Measurements from ENCODE around the gene CDKL2. TPM values are rescaled to one million over a fixed set of nuclear protein-coding genes. Genes with fewer than 3 reads are reported as not detected.

Gene CDKL2
- total and polyA plus RNA-seq, 2 of the 4 experiments (the other 2 are of a cell fraction): 0.09 to 0.18 TPM

GRCh38 chr4:75678965-75679364 is 48.6 kb upstream of the CDKL2 start:
- Histone ChIP-seq H3K18ac (ENCODE audit: low read depth, low read length) (no peak overlapping the region), H3K9ac (ENCODE audit: low read depth, low read length) (no peak overlapping the region), H3K4me3 (ENCODE audit: insufficient read depth, low read depth, low read length) (no peak overlapping the region), H4K8ac (ENCODE audit: low read depth in 2 of 2, low read length in 2 of 2) (no peak overlapping the region), H3K27ac (ENCODE audit: insufficient read depth, low read length) (no peak overlapping the region), H2BK20ac (ENCODE audit: low read depth, low read length) (no peak overlapping the region), H3K4me1 (ENCODE audit: control insufficient read depth, insufficient read depth, low read length) (peaks cover 1% of the 10 kb centered on the region; the same call in 1 of the 2 replicates), H3K14ac (replicated peaks; ENCODE audit: low read depth, low read length) (no peak overlapping the region), H3K56ac (ENCODE audit: extremely low read depth, insufficient read depth, low read length) (no peak overlapping the region), H3K23ac (ENCODE audit: low read depth, low read length) (no peak overlapping the region), H3K9me1 (ENCODE audit: insufficient read depth, low read length) (peaks cover 4% of the 10 kb centered on the region), H2AK5ac (ENCODE audit: low read depth, low read length) (no peak overlapping the region), H2AK9ac (replicated peaks; ENCODE audit: low read depth, low read length, poor library complexity) (no peak overlapping the region), H3K27me3 (ENCODE audit: control insufficient read depth, insufficient read depth, low read length) (no peaks in the 10 kb centered on the region), H3K4ac (ENCODE audit: low read depth, low read length) (no peak overlapping the region), H4K20me1 (ENCODE audit: insufficient read depth, low read length) (no peaks in the 10 kb centered on the region), H4K5ac (ENCODE audit: low read depth, low read length) (no peak overlapping the region), H2BK5ac (ENCODE audit: low read depth, low read length, poor library complexity, severe bottlenecking) (no peak overlapping the region), H3K4me2 (ENCODE audit: low read depth, low read length) (no peak overlapping the region), H2BK120ac (ENCODE audit: low read depth, low read length) (no peak overlapping the region), H4K91ac (ENCODE audit: insufficient read depth, low read depth, low read length) (no peak overlapping the region), H3K79me1 (ENCODE audit: low read depth in 1 of 2, low read length in 2 of 2) (peaks cover 5 to 6% of the 10 kb centered on the region in 2 experiments; a peak in 3 of 4 replicates), H3K36me3 (ENCODE audit: control insufficient read depth, insufficient read depth, low read length) (no peaks in the 10 kb centered on the region), H2BK15ac (ENCODE audit: low read depth, low read length) (no peak overlapping the region), H2AFZ (replicated peaks; ENCODE audit: low read length, poor library complexity) (no peak overlapping the region), H3K9me3 (ENCODE audit: control insufficient read depth, insufficient read depth, low read length) (no peaks in the 10 kb centered on the region)
- ChIA-PET CTCF (interaction anchor here (0.5 kb wide), 1 partner anchor 235 kb away, joined by 3 read pairs; no protein-coding TSS in a partner anchor), POLR2A (ENCODE audit: unreplicated experiment) (no interaction called here)
- intact Hi-C loops (cut with micrococcal nuclease) (no loop called here), dilution Hi-C loops (cut with HindIII; ENCODE audit: low sequenced_read_pairs, unreplicated experiment) (no loop called here), in situ Hi-C loops (cut with MboI; ENCODE audit: low sequenced_read_pairs) (loop anchor here (5.0 kb wide), 1 partner anchor 33 kb away; no protein-coding TSS in a partner anchor)
- ATAC-seq (ENCODE audit: low read depth) (no peak), DNase-seq (no peak)
- no TSS peak for BruUV-seq (replicated peaks)
- no peak for TF ChIP-seq CEBPB (IDR thresholded peaks at IDR 0.05; ENCODE audit: low read depth, low read length)
- no peak for TF ChIP-seq RAD21 (IDR thresholded peaks at IDR 0.05; ENCODE audit: low read length)
- TF ChIP-seq CHD1 (IDR thresholded peaks at IDR 0.05; ENCODE audit: low read depth, low read length): no peak
- TF ChIP-seq, protein P1, sequence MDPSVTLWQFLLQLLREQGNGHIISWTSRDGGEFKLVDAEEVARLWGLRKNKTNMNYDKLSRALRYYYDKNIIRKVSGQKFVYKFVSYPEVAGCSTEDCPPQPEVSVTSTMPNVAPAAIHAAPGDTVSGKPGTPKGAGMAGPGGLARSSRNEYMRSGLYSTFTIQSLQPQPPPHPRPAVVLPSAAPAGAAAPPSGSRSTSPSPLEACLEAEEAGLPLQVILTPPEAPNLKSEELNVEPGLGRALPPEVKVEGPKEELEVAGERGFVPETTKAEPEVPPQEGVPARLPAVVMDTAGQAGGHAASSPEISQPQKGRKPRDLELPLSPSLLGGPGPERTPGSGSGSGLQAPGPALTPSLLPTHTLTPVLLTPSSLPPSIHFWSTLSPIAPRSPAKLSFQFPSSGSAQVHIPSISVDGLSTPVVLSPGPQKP (IDR thresholded peaks at IDR 0.05; ENCODE audit: borderline replicate concordance, low read depth, low read length): no peak

Measured in IMR-90 (cell line).